Stomach (tissue), 4 donors: ENCODE results near the gene KCNN3.

ENCODE experiments used
- POLR2A ChIP-seq, 4 donors: fragments of 450-650 bp; IDR thresholded peaks; one replicate each; pipeline ENCODE4 v1.6.1; 2016; ENCODE audit warnings: antibody characterized with exemption in 4 of 4, control low read depth in 2 of 4, mild to moderate bottlenecking in 1 of 4, moderate library complexity in 1 of 4
- TF ChIP-seq, protein P1 (sequence below), 7 experiments: fragments of 450-650 bp in 4 of 7; fragments of 200-600 bp in 3 of 7; sonication (generic) in 3 of 7; IDR thresholded peaks; one replicate each; pipeline ENCODE4 v1.5.1; 2016 to 2019; ENCODE audit warnings: antibody characterized with exemption in 7 of 7, control low read depth in 2 of 7, mild to moderate bottlenecking in 1 of 7

DNA sequence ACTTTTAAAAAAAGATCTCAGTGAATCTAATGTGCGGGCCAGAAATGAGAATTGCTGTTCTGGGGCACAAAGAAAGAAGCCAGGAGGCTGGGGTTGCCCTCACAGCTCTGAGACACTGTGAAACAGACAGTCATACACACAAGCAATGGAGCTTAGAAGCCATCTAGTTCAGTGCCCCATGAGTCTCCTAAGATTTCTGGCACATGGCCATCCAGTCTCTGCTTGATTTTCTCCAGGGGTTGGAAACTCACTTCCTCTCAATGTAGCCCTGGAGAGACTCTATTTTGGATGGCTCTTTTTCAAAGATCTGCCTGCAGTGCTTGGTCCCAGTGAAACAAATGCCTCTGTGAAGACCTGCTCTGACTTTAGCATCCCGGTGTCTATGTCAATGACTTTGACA, 38.6 kb downstream of the KCNN3 start:
- TF ChIP-seq, protein P1, sequence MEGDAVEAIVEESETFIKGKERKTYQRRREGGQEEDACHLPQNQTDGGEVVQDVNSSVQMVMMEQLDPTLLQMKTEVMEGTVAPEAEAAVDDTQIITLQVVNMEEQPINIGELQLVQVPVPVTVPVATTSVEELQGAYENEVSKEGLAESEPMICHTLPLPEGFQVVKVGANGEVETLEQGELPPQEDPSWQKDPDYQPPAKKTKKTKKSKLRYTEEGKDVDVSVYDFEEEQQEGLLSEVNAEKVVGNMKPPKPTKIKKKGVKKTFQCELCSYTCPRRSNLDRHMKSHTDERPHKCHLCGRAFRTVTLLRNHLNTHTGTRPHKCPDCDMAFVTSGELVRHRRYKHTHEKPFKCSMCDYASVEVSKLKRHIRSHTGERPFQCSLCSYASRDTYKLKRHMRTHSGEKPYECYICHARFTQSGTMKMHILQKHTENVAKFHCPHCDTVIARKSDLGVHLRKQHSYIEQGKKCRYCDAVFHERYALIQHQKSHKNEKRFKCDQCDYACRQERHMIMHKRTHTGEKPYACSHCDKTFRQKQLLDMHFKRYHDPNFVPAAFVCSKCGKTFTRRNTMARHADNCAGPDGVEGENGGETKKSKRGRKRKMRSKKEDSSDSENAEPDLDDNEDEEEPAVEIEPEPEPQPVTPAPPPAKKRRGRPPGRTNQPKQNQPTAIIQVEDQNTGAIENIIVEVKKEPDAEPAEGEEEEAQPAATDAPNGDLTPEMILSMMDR (IDR thresholded peaks at IDR 0.05), result no peak
- no peak for TF ChIP-seq POLR2A (IDR thresholded peaks at IDR 0.05)
